Parathyroid adenoma (tissue), 2 donors: ENCODE results near the gene CDK8.
"Not testable (repeated sequence)": the region's sequence is repeated elsewhere in the genome, so short reads cannot be mapped to it uniquely, and the experiment has no call there.

ENCODE experiments used
- H2AFZ ChIP-seq: fragments of 300-600 bp; sonication (generic); one replicate; pipeline ENCODE4 v1.7.0; 2017; ENCODE audit warnings: antibody characterized with exemption, mild to moderate bottlenecking
- H3K27ac ChIP-seq: fragments of 300-600 bp; sonication (generic); one replicate; pipeline ENCODE4 v1.7.0; 2017
- H3K27me3 ChIP-seq: fragments of 300-600 bp; sonication (generic); one replicate; pipeline ENCODE4 v1.7.0; 2017; ENCODE audit warnings: low read length; ENCODE audit not compliant: control insufficient read depth, insufficient read depth
- H3K36me3 ChIP-seq: fragments of 300-600 bp; sonication (generic); one replicate; pipeline ENCODE4 v1.7.0; 2017; ENCODE audit warnings: low read length; ENCODE audit not compliant: control insufficient read depth, insufficient read depth
- H3K4me1 ChIP-seq: fragments of 300-600 bp; sonication (generic); one replicate; pipeline ENCODE4 v1.7.0; 2017; ENCODE audit warnings: control low read depth
- H3K4me2 ChIP-seq: fragments of 300-600 bp; sonication (generic); one replicate; pipeline ENCODE4 v1.7.0; 2017; ENCODE audit warnings: low read length
- H3K4me3 ChIP-seq: fragments of 300-600 bp; sonication (generic); one replicate; pipeline ENCODE4 v1.7.0; 2017; ENCODE audit warnings: low read depth, low read length
- H3K79me2 ChIP-seq: fragments of 300-600 bp; sonication (generic); one replicate; pipeline ENCODE4 v1.7.0; 2017; ENCODE audit warnings: control low read depth
- H3K9ac ChIP-seq: fragments of 300-600 bp; sonication (generic); one replicate; pipeline ENCODE4 v1.7.0; 2017; ENCODE audit warnings: mild to moderate bottlenecking
- H3K9me3 ChIP-seq: fragments of 300-600 bp; sonication (generic); one replicate; pipeline ENCODE4 v1.7.0; 2017; ENCODE audit warnings: low read length; ENCODE audit not compliant: control insufficient read depth
- CTCF ChIP-seq: fragments of 300-600 bp; sonication (generic); IDR thresholded peaks from one replicate; pipeline ENCODE4 v1.7.0; 2017; ENCODE audit warnings: antibody characterized with exemption, mild to moderate bottlenecking
- donor health status: primary hyperparathyroidism.

Gene CDK8

GRCh38 chr13:26308250-26308649 is 54.3 kb downstream of the CDK8 start:
- Histone ChIP-seq H3K27ac (no peak overlapping the region), H3K79me2 (peaks cover 24% of the 10 kb centered on the region), H3K27me3 (no peaks in the 10 kb centered on the region), H2AFZ (no peak overlapping the region), H3K4me2 (no peak overlapping the region), H3K4me1 (no peaks in the 10 kb centered on the region), H3K9ac (no peak overlapping the region), H3K9me3 (no peaks in the 10 kb centered on the region), H3K4me3 (no peak overlapping the region), H3K36me3 (no peaks in the 10 kb centered on the region)
- TF ChIP-seq CTCF = no peak

- H3K27me3 ChIP-seq = no peaks in the 10 kb centered on the region
- no peaks in the 10 kb centered on the region for H3K9me3 ChIP-seq
- no peak overlapping the region for H3K4me2 ChIP-seq
- H3K27ac ChIP-seq = no peak overlapping the region
- no peaks in the 10 kb centered on the region for H3K4me1 ChIP-seq
- peaks cover 24% of the 10 kb centered on the region for H3K79me2 ChIP-seq
- no peak for TF ChIP-seq CTCF
- no peak overlapping the region for H2AFZ ChIP-seq
- no peaks in the 10 kb centered on the region for H3K36me3 ChIP-seq
- no peak overlapping the region for H3K4me3 ChIP-seq
- H3K9ac ChIP-seq = no peak overlapping the region
Measured at GRCh38 chr13:26308836-26309235, 54.9 kb downstream of the CDK8 start.

- no peaks in the 10 kb centered on the region for H3K9me3 ChIP-seq
- no peaks in the 10 kb centered on the region for H3K36me3 ChIP-seq
- H3K4me1 ChIP-seq = no peaks in the 10 kb centered on the region
- H3K79me2 ChIP-seq = peaks cover 22% of the 10 kb centered on the region
- no peak overlapping the region for H2AFZ ChIP-seq
- H3K9ac ChIP-seq = no peak overlapping the region
- no peak overlapping the region for H3K4me2 ChIP-seq
- H3K27me3 ChIP-seq = no peaks in the 10 kb centered on the region
- H3K27ac ChIP-seq = no peak overlapping the region
- TF ChIP-seq CTCF = no peak
- no peak overlapping the region for H3K4me3 ChIP-seq
Measured at GRCh38 chr13:26310003-26310402, 56.1 kb downstream of the CDK8 start.

- H3K36me3 ChIP-seq = no peaks in the 10 kb centered on the region
- H3K27ac ChIP-seq = no peak overlapping the region
- no peak overlapping the region for H3K9ac ChIP-seq
Measured at GRCh38 chr13:26310470-26310869, 56.5 kb downstream of the CDK8 start.

GRCh38 chr13:26312019-26312418 is 58.1 kb downstream of the CDK8 start:
- H3K4me2 ChIP-seq, H2AFZ ChIP-seq, H3K4me1 ChIP-seq, H3K9ac ChIP-seq, H3K27ac ChIP-seq, H3K4me3 ChIP-seq, H3K27me3 ChIP-seq, H3K9me3 ChIP-seq, H3K36me3 ChIP-seq: not testable (repeated sequence)
- peaks cover 23% of the 10 kb centered on the region for H3K79me2 ChIP-seq

More at GRCh38 chr13:26310470-26310869, 56.5 kb downstream of the CDK8 start:
- H2AFZ ChIP-seq = no peak overlapping the region
- H3K4me1 ChIP-seq = peaks cover 3% of the 10 kb centered on the region
- no peaks in the 10 kb centered on the region for H3K27me3 ChIP-seq
- peaks cover 22% of the 10 kb centered on the region for H3K79me2 ChIP-seq
- no peak for TF ChIP-seq CTCF
- no peaks in the 10 kb centered on the region for H3K9me3 ChIP-seq
- no peak overlapping the region for H3K4me2 ChIP-seq
- H3K4me3 ChIP-seq = no peak overlapping the region

GRCh38 chr13:26316095-26316494 is 62.2 kb downstream of the CDK8 start:
- H3K27ac ChIP-seq, H3K4me2 ChIP-seq, H3K4me1 ChIP-seq, H3K4me3 ChIP-seq, H3K27me3 ChIP-seq, H2AFZ ChIP-seq, H3K9me3 ChIP-seq, H3K9ac ChIP-seq, H3K36me3 ChIP-seq: not testable (repeated sequence)
- H3K79me2 ChIP-seq = peaks cover 12% of the 10 kb centered on the region
